Colon (tissue), 2 donors: ENCODE data around the gene PIK3R4.

ENCODE experiments used
- FAIRE-seq: peaks from 2 replicates; lab custom pipeline; 2012; peaks lifted over from hg19 to GRCh38; lab: Jason Lieb, UNC
- donor health status: control.
- donor health status: control.

PIK3R4 gene

GRCh38 chr3:130636480-130637234, 110.0 kb downstream of the PIK3R4 start:
- no peak for FAIRE-seq

GRCh38 chr3:130635978-130636377, 110.7 kb downstream of the PIK3R4 start:
- no peak for FAIRE-seq

DNA sequence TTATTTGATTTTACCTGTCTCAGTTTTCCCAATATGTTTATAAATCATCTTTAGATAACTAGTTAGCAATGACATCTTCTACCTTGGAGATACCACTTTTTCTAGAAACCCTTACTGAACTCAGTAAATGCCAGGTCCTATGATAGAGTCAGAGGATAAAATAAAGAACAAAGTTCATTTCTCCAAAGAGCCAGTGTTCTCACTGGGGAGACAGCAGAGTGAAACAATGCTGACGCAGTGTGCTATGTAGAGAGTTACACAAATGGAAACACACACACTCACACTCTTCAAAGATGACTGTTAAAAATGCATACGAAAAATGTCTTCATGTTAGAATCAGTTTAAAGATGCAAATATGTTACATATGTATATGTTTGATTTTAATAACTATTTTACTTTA, 111.3 kb downstream of the PIK3R4 start:
- FAIRE-seq, result no peak
